PC-3 (cell line): ENCODE data around the gene RIMBP2.

Source experiments
- CTCF ChIP-seq: fragments of 300-600 bp; sonication (generic); conservative IDR thresholded peaks from 2 replicates; pipeline ENCODE4 v1.5.1; 2017; ENCODE audit warnings: antibody characterized with exemption, low read depth, mild to moderate bottlenecking, low read length
- EZH2 ChIP-seq: fragments of 300-600 bp; sonication (generic); IDR thresholded peaks from one replicate; pipeline ENCODE4 v1.6.1; 2017; ENCODE audit warnings: antibody characterized with exemption, mild to moderate bottlenecking, low read length; ENCODE audit not compliant: unreplicated experiment

GRCh38 chr12:130537655-130538054, 178.4 kb downstream of the RIMBP2 start:
- no peak for TF ChIP-seq CTCF
- TF ChIP-seq EZH2: no peak
